ENCODE measurements around the gene DENND5B.

GRCh38 chr12:31633464-31633863 lies 42.5 kb upstream of the DENND5B start:
- TF ChIP-seq CTCF (conservative IDR thresholded peaks at IDR 0.05; ENCODE audit: low read depth, low read length) (no peak), RAD21 (IDR thresholded peaks at IDR 0.05; ENCODE audit: low read length) (no peak), POLR2A (IDR thresholded peaks at IDR 0.05; ENCODE audit: low read depth, low read length) (no peak), USF2 (IDR thresholded peaks at IDR 0.05; ENCODE audit: low read depth, low read length) (no peak), RCOR1 (IDR thresholded peaks at IDR 0.05; ENCODE audit: insufficient replicate concordance, low read length) (no peak), BHLHE40 (IDR thresholded peaks at IDR 0.05; ENCODE audit: low read depth, low read length) (no peak), MAZ (IDR thresholded peaks at IDR 0.05; ENCODE audit: borderline replicate concordance, low read depth, low read length) (no peak), MAFK (IDR thresholded peaks at IDR 0.05; ENCODE audit: low read depth, low read length) (no peak), MXI1 (IDR thresholded peaks at IDR 0.05; ENCODE audit: borderline replicate concordance, low read depth, low read length) (no peak)

Data from IMR-90 (cell line).